GM18519 (cell line): ENCODE results near the gene HNRNPM.
"Not testable (repeated sequence)": the region's sequence is repeated elsewhere in the genome, so short reads cannot be mapped to it uniquely, and the experiment has no call there.

Experiments used
- ATAC-seq: cut with Tn5 transposase; IDR thresholded peaks from one replicate; pipeline ENCODE4 v1.9.1; 2021; ENCODE audit warnings: mild to moderate bottlenecking, moderate library complexity; ENCODE audit not compliant: unreplicated experiment, low FRiP score

Gene HNRNPM

GRCh38 chr19:8506402-8506957 is 61.7 kb downstream of the HNRNPM start:
- no peak for ATAC-seq

GRCh38 chr19:8510589-8511115 is 65.9 kb downstream of the HNRNPM start:
- no peak for ATAC-seq

- no peak for ATAC-seq
Measured at GRCh38 chr19:8511573-8512101, 66.9 kb downstream of the HNRNPM start.

GRCh38 chr19:8512115-8512967 is 67.6 kb downstream of the HNRNPM start:
- ATAC-seq, result no peak

GRCh38 chr19:8513036-8513686 is 68.4 kb downstream of the HNRNPM start:
- ATAC-seq, result no peak

GRCh38 chr19:8513687-8514504 is 69.1 kb downstream of the HNRNPM start, which contains the start of gene ZNF414:
ZNF414 (minus strand) TSS chr19:8514167; CDS start chr19:8514046, 121 bp downstream.
- ATAC-seq, result peak; percentile 75

GRCh38 chr19:8514505-8515009 is 69.8 kb downstream of the HNRNPM start:
- not testable (repeated sequence) for ATAC-seq

- ATAC-seq, result no peak
Measured at GRCh38 chr19:8515317-8515716, 70.5 kb downstream of the HNRNPM start.

- ATAC-seq, result no peak
Measured at GRCh38 chr19:8517551-8518442, 73.0 kb downstream of the HNRNPM start.

- ATAC-seq, result no peak
Measured at GRCh38 chr19:8518536-8518935, 73.8 kb downstream of the HNRNPM start.

- ATAC-seq, result no peak
Measured at GRCh38 chr19:8519388-8519787, 74.6 kb downstream of the HNRNPM start.

- ATAC-seq, result no peak
Measured at GRCh38 chr19:8525401-8525684, 80.6 kb downstream of the HNRNPM start.

- no peak for ATAC-seq
Measured at GRCh38 chr19:8526345-8527091, 81.7 kb downstream of the HNRNPM start.

- no peak for ATAC-seq
Measured at GRCh38 chr19:8528500-8528899, 83.7 kb downstream of the HNRNPM start.

GRCh38 chr19:8529369-8530006 is 84.7 kb downstream of the HNRNPM start:
- ATAC-seq, result no peak

- no peak for ATAC-seq
Measured at GRCh38 chr19:8530061-8530679, 85.4 kb downstream of the HNRNPM start.

- ATAC-seq, result no peak
Measured at GRCh38 chr19:8531470-8531869, 86.7 kb downstream of the HNRNPM start.

GRCh38 chr19:8532225-8532624 is 87.5 kb downstream of the HNRNPM start:
- no peak for ATAC-seq
